HG03135 (cell line): ENCODE measurements around the gene CLTRN.
"Not testable (repeated sequence)": the region's sequence is repeated elsewhere in the genome, so short reads cannot be mapped to it uniquely, and the experiment has no call there.

ENCODE experiments used
- ATAC-seq: cut with Tn5 transposase; IDR thresholded peaks from one replicate; pipeline ENCODE4 v1.9.1; 2021; ENCODE audit warnings: mild to moderate bottlenecking, moderate library complexity; ENCODE audit not compliant: unreplicated experiment

The CLTRN gene, protein sequence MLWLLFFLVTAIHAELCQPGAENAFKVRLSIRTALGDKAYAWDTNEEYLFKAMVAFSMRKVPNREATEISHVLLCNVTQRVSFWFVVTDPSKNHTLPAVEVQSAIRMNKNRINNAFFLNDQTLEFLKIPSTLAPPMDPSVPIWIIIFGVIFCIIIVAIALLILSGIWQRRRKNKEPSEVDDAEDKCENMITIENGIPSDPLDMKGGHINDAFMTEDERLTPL

DNA sequence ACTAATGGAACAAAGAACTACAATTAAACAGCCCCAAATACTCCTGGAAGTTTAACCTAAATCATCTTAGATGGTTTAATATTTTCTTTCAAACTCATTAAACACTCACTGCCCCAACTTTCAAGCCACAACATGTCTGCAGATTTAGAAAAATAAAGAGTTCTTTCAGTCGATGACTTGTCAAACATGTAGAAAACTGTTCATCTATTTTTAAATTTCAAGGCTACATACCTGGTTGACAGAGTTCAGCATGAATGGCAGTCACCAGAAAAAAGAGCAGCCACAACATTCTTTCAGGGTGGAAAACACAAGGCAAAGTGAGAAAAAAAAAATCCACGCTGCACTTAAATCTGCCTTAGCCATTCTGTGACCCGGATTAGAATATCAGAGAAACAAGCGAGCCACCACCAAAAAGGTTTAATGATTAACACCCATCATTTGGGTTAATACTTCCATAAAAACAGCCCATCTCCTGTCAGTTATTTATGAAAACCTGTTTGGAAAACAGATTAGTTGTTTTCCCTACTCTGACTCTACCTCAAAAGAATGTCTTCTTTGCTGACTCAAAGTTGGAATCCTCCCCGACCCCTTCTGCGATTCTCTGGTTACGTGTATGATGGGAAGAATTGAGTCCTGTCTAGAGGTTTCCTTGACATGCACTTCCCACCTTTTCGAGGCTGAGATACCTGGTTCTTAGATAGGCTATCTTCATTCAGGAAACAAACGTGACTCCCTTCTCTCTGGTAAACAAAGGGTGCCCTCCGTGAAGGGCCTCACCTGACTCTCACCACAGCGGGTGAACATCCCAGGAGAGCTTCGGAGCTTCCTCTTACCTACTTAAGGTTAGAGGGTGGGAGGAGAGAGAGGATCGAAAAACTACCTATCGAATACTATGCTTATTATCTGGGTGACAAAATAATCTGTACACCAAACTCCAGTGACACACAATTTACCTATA is at the start of gene CLTRN:
CLTRN (minus strand) TSS at position 319 of the 958 bp plus-strand sequence; CDS start at position 289, 30 bp downstream.
- ATAC-seq: no peak

DNA sequence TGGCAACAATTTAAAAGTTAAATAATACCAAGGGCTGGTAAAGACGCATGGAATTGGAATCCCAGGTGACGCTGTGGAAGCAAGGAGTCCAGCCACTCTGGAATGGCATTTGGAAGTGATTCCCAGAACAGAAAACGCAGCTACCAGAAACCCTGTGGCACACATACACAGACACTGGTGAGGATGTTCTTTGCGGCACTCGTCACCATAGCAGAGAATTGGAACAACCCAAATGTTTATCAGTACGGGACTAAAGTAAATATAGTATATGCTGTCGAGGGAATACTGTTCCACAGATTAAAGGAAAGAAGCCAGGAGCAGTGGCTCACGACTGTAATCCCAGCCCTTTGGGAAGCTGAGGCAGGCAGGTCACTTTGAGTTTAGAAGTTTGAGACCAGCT is 39.7 kb upstream of the CLTRN start:
- ATAC-seq: not testable (repeated sequence)

DNA sequence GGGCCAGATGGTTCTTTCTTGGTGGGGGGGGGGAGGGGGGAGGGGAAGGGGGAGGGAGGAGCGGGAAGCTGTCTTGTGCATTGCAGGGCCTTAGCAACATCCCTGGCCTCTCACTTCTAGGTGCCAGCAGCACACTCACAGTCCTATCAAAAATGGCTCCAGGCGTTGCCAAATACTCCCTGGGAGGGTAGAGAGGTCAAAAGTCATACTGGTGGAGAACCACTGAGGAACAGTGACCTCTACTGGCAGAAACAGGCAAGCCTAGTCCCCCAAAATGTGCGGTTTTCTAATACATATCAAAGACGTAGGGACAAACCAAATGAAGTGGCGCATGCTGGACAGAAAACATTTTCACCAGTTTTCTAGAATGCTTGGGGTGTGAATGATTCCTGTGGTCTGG is 39.2 kb upstream of the CLTRN start:
- not testable (repeated sequence) for ATAC-seq

DNA sequence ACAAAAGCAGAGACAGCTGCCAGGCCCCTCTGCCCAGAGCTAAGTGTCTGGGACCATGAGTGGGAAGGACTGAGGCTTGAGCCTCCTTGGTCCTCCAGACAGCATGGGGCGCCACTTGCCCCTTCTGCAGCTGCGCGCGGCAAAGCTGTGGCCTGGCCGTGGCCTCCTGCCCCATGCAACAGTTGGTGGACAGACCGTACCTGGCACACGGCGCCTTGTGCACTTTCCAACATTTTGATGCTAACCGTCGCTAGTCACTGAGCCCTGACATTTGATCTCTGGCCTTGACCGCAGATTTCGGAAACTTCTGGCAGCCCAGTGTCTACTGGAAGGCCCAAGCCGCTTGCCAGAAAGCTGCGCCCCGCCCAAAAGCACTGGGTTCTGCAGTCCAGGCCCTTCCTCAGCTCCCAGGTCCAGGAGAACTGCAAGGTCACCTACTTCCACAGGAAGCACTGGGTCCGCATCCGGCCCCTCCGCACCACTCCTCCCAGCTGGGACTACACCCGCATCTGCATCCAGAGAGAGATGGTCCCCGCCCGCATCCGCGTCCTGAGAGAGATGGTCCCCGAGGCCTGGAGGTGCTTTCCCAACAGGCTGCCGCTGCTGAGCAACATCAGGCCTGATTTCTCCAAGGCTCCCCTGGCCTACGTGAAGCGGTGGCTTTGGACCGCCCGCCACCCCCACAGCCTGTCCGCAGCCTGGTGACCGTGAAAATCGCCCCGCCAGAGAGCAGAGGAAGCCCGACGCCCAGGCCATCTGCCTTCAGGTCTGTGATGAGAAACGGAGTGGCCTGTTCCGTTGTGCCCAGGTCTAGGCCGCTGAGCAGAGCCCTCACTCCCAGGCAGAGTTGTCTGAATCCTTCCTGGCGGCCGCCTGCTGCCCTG is 38.1 kb upstream of the CLTRN start:
- no peak for ATAC-seq

DNA sequence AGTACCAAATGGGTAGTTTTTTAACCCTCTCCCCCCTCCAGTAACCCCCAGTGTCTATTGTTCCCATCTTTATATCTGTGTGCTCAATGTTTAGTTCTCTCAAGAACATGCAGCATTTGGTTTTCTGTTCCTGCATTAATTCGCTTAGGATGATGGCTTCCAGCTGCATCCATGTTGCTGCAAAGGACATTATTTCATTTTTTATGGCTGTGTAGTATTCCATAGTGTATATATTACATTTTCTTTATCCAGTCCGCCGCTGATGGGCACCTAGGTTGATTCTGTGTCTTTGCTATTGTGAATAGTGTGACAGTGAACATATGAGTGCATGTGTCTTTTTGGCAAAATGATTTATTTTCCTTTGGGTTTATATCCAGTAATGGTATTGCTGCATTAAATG is 31.9 kb upstream of the CLTRN start:
- no peak for ATAC-seq

DNA sequence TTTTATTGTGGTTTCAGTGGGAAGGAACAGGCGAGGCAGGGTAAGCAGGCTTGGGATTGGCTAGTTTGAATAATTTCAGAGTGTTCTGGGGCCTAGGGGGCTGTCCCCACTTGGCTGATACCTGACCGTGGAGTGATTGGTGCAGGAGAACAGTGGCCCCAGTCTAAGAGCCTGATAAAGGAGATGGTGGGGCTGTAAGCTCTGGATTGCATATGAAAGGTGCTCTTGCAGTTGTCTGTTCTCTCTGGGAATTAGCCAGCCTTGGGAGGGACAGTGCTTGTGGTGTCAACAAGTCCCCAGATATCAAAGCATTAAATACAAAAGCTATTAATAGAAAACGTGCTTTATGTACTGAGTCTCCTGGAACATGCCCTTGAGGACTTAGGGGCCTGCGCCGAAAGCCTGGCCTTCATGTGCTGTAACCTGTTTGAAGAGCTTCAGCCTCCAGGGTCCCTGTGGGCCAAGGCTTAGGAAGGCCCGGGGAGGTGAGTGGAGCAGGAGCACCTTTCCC is 30.4 kb upstream of the CLTRN start:
- ATAC-seq: no peak

DNA sequence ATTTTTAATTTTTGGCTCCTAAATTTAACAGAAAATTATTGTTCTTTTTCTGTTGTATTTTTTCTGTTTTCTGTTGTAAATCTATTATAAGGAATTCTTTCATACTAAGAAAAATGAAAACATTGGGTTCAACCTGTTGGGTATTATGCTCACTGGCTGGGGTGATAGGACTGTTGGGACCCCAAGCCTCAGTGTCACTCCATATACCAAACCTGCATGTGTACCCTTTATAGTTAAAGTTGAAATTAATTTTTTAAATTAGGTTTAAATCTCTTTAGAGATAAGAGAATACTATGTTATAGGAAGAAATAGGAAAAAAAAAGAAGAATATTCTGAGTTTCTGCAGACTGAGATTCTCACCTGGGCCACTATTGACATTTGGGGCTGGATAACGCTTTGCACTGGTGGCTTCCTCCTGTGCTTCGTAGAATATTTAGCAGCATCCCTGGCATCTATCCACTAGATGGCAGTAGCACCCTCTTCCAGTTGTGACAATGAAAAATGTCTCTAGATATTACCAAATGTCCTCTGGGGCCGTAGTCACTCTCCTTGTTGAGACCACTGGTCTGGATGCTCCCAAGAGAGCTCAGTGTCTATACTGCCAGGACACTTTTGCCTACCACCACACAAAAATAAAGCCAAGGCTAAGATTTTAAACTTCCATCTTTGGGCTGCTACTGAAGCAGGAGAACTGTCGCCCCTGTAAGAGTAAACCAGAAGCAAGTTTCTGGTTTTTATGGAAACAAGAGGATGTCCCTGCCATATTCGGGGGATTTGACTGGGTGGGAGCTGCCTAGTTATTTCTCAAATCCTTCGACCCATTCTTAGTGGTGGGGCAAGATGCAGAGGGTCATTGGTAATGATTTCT is 22.4 kb upstream of the CLTRN start:
- ATAC-seq: peak; percentile 81

DNA sequence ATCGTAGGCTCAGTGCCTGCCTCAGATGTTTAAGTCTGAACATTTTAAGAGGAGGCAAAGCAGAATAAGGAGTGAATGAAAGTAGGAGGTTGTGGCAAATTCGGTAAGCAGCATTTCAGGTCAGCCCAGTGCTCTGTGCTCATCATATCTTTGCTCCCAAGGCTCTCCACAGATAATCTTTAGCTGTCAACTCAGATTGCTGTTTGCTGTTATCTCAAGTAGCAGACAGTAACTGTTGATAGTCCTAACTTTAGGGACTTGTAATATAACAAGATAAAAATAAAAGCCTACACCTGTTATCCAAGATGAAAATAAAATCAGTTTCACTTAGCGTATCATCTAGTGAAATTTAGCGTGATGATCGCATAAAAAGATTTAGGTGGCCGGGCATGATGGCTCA is 18.6 kb upstream of the CLTRN start:
- ATAC-seq: no peak

DNA sequence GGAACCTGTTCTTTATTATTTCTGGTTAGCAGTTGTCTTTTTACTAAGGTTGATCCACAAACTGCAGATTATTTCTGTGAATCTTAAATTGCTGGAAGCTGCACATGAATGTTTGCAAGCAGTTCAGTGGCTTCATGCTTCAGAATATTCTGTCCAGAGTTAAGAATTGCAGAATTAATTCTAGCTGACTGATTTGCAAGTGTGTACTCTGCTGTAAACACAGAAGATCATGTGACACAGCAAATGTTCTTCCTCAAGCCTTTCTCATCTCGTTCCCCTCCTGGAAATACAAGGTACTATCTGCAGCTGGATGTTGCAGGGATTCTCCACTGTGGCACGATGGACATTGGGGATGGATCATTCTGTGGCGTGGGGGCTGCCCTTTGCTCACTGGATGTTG is 16.8 kb upstream of the CLTRN start:
- no peak for ATAC-seq

DNA sequence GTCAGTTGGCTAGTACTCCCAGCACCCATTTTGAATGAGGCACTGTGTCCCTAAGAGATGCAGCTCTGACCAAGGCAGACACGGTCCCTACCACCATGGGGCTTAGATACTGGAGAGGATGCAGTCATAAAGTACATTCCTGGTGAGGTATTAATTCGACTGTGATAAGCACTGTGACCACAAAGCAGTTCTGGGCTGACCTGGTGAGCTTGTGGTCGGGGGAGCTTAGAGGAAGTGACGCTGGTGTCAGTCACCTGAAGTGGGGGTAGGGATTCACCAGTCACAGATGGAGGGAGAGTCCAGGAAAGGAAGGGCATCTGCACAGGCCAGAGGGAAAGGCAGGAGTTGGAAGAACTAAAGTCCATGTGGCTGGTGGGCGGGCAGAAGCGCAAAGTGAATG is 15.8 kb upstream of the CLTRN start:
- ATAC-seq: peak; percentile 45

DNA sequence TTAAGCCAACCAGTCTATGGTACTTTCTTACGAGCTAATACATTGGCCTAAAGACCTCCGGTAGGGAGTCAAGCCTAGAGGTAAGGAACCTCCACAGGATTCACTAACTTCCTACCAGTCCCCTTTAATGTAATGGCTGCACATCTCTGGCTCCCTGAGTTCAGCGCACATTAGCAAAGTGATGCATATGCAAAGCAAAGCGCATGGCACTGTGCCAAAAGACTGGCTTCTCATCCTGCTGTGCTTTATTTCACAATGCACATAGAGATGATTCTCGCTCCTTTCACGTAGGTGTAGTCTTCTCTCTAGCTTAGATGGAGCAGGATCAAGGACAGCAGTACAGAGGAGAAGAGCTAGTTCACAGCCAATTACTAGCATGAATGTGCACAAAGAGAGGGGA is 14.6 kb upstream of the CLTRN start:
- no peak for ATAC-seq

DNA sequence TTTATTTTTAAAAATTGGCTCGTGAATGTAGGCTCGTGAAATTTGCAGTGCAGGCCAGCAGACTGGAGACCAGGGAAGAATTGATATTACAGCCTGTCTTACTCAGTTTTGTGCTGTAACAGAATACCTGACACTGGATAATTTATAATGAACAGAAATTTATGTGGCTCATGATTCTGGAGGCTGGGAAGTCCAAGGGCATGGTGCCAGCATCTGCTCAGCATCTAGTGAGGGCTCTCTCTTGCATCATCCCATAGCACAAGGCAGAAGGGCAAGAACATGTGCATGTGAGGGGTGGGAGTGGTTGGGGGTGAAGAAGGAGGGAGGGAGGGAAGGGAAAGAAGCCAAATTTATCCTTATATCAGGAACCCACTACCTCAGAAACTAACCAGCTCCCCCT is 13.7 kb upstream of the CLTRN start:
- ATAC-seq: no peak

DNA sequence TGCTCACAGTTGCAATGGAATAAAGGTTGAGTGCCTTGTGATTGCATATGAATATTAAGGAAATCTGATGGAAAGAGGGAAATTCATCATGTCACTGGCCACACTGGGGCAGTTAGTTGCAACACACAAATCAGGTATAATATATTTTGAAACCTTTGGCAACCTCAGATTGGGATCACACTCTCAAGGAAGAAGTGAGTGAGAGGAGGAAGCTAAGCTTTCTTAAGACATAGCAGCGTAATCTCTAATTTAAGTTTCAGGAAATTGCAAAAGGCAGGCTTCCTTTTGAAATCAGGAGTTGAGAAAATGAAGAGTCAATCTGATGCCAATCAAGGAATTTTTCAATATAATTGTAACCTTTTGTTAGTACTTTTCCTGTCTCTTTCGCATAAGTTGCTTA is 12.3 kb upstream of the CLTRN start:
- no peak for ATAC-seq

DNA sequence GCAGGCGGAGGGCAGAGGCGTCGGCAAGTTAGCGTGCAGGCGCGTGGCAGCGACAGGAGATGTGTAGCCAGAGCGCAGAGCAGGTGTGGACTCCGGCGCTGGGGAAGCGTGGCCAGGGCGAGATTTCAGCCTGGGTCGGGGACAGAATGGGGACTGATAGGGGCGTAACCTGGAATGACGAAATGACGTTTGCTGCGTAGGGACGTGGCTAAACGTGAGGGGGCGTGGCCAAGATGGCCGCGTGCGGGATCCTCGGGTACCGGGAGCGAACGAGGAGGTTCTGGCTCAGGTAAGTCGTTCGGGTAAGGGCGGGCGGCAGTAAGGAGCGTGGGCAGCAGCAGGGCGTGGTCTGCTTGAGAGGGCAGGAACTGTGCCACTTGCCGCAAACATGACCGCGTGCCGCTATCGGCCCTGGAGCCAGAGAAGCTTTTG is 10.9 kb upstream of the CLTRN start:
- peak; percentile 64 for ATAC-seq

DNA sequence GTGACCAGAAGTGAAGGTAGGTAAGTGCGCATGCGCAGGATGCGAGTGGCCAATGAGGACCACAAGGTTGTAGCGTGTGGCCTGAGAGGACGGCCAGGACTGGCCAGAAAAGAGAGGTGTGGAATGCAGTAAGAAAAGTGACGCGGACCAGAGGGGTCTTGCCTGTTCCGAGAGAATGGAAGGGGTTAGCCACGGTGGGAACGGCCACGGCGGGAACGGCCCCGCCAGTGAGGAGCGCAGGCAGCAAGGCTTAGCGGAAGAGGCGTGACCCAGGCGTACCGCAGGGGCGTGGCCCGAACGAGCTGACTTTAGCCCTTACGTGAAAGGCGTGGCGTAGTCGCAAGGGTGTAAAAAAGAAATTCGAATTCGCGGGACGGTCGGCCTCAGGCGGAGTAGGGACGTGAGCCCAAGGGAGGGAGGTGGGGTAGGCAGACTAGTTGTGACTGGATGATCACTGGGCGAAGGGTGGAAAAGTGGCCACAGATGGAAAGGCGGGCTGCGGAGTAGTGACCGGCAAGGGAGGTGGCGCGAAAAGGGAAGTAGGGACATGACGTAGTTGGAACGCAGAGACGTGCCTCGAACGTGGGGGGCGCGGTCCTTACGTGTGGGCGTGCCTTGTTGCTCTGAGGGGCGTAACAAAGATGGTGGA is 10.4 kb upstream of the CLTRN start:
- ATAC-seq: peak; percentile 84

DNA sequence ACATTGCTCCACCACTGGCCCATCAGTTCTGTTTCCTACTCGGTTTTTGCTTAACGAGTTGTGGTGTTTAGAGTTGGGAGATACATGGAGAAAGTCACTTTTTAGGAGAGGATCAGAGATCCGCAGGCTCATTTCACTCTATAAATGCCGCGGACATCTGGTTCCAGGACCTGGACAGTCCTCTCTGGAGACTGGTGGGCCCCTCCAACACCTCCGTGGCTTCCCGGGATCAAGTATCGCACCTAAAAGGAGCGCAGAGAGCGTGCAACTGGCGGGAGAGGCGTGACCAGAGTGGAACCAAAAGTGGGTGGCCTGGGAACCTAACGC is 9.9 kb upstream of the CLTRN start:
- ATAC-seq: no peak

DNA sequence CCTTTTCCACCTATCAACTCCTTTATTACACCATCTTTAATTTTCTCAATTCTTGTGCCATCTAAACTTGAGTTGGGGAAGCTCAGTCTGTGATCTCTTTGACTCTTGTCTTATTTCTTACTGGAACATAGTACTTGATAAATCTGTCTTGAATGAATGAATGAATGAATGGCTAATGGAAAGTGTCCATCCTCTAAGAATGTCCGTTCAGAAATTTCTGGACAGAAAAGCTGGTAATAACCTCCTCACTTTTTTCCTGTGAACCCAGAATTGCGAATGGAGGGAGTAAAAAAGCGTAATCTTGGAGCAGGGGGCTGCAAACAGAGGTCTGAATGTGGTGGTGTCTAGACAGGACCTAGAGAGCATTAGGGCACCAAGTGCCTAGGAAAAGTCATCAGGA is 9.4 kb upstream of the CLTRN start:
- ATAC-seq: no peak

DNA sequence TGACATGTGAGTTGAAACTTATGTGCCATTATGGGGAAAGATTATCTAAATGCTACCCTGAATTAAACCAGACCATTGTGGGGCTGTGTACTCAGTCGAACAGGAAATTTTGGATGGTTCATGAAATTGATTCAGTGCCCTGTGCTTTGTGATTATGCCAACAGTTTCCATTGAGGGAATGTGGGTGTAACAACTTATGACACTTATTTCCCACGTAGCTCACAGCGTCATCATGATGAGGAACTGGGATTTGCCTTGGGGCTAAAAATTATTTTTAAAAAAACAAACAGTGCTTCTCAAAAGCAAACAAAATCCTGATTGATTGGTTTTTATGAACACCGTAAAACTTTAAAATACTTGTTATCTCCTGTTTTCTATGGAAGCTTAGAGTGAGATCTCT is 8.3 kb upstream of the CLTRN start:
- no peak for ATAC-seq

DNA sequence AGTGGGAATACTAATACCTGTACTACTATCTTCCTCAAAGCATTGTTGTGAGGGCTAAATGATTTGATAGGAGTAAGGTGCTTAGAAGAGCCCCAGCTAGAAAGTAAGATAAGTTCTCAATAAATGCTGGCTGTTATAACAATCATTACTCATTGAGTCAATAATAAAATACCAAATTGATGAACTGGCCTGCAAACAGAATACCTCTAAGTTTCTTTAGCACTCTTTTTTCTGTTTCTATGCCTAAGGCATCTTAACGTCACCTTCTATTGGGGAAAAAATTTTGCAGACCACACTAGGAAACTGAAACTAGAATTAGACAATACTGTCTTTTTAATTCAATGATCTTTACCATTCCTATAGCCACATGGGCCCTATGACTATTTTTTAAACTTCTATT is 1.2 kb downstream of the CLTRN start:
- no peak for ATAC-seq

DNA sequence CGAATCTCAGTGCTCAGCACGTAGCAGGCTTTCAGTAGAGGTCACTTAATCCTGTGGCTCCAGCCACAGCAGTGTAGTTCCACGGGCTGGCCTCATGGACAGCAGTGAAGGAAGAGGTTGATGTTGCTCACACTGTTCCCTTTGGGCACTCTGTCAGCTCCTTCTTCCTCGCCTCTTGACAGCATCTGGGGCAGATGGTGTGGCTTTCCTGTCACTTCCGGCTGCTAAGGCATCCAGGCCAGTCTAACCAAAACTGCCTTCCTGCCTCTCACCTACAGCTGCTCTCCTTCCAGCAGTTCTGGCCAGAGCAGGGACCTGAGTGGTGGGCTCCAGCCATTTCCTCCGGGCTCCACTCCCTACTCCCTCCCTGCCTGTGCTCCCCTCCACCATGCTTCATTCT is 9.8 kb downstream of the CLTRN start:
- not testable (repeated sequence) for ATAC-seq
